Aorta (tissue), 5 donors: ENCODE data around the gene TRDMT1. TPM values are rescaled to one million over a fixed set of nuclear protein-coding genes. Genes with fewer than 3 reads are reported as not detected.

ENCODE experiments used
- ATAC-seq: fragments of 200-7000 bp; cut with Tn5 transposase; one replicate; pipeline ENCODE4 v1.9.1; 2022; ENCODE audit warnings: moderate library complexity; ENCODE audit not compliant: low FRiP score
- DNase-seq, 2 donors: peaks; one replicate each; pipeline ENCODE4 v3.0.0-alpha.2; 2020
- H3K27ac ChIP-seq, 2 donors: one replicate each; pipeline ENCODE4 v1.5.1; 2013; ENCODE audit warnings: low read length in 2 of 2, mild to moderate bottlenecking in 2 of 2, moderate library complexity in 2 of 2, control low read depth in 1 of 2, inconsistent platforms in 1 of 2, low read depth in 1 of 2
- H3K27me3 ChIP-seq, 2 donors: one replicate each; pipeline ENCODE4 v1.6.1; 2013; ENCODE audit warnings: control low read depth in 1 of 2, low read length in 1 of 2, mild to moderate bottlenecking in 1 of 2, moderate library complexity in 1 of 2; ENCODE audit not compliant: insufficient read depth in 2 of 2, control insufficient read depth in 1 of 2
- H3K36me3 ChIP-seq, 2 donors: one replicate each; pipeline ENCODE4 v1.6.1; 2013; ENCODE audit warnings: control low read depth in 1 of 2, low read length in 1 of 2, mild to moderate bottlenecking in 1 of 2; ENCODE audit not compliant: insufficient read depth in 2 of 2, control insufficient read depth in 1 of 2
- H3K4me1 ChIP-seq, 2 donors: one replicate each; pipeline ENCODE4 v1.6.1; 2013; ENCODE audit warnings: low read length in 2 of 2, control low read depth in 1 of 2, mild to moderate bottlenecking in 1 of 2, moderate library complexity in 1 of 2; ENCODE audit not compliant: insufficient read depth in 2 of 2, control insufficient read depth in 1 of 2
- H3K4me3 ChIP-seq, 2 donors: one replicate each; pipeline ENCODE4 v1.5.1; 2013; ENCODE audit warnings: low read length in 2 of 2, control low read depth in 1 of 2, mild to moderate bottlenecking in 1 of 2
- H3K9me3 ChIP-seq: one replicate; pipeline ENCODE4 v1.6.1; 2013; ENCODE audit warnings: mild to moderate bottlenecking, low read length; ENCODE audit not compliant: control insufficient read depth
- WGBS, 2 donors: extraction: QIAGEN DNeasy Blood & Tissue Kit; methylation state at CpG; one replicate each; pipeline ENCODE4 v1.1.7; 2013; 5-methylcytosine and 5-hydroxymethylcytosine counted together
- intact Hi-C, 2 donors: fragments of 100-400 bp; cut with DNase I; formaldehyde crosslinking; loops; one replicate each; pipeline versions ENCODE4 v1.14.2 to v1.15.0; 2022
- polyA plus RNA-seq, 2 donors: library from polyadenylated mRNA; stranded (reverse); fragments of 200-250 nt; gene quantifications; one replicate each; pipeline ENCODE4 v1.2.3, GENCODE V29; 2013
- total RNA-seq, 2 donors: library from RNA; stranded (reverse); fragmentation: NEBNext Ultra II Directional; extraction: Animal tissue kit (Norgen Biotek cat#: 25700); gene quantifications; one replicate each; pipeline ENCODE4 v1.2.1, GENCODE V29; 2021
- donor health status: healthy with polysubstance abuse.
- donor health status: Bipolar disorder and iron deficiency.
- donor health status: DM: no; HTN: no; CAD: no.
- donor health status: DM: no; HTN: no; CAD: no.
- donor health status: DM: yes; HTN: yes; CAD: no.

Gene TRDMT1
- total and polyA plus RNA-seq, 4 donors: 4.8 to 15.2 (median 9.3) TPM

DNA sequence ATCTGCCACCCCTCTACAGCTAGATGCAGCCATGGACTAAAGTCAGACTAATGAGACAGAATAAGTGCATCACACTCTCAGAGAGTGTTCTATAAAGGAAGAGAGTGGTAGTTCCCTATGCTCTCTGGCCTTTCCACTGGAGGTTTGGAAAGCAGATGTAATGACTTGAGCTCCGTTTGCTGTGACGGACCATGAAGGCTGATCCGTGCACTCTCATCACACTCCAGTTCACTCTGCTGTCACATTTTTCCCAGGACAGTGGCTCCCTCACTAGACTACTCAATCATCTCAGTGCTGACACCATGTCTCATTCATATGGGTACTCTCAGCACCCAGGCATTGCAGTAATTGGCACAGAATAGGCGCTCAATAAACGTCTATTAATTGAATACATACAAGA lies 20.4 kb downstream of the TRDMT1 start:
- ATAC-seq: no peak
- Histone ChIP-seq H3K27ac (peak overlapping the region in 1 of 2 donors; percentile 28), H3K4me3 (no peak overlapping the region), H3K9me3 (no peaks in the 10 kb centered on the region), H3K36me3 (no peaks in the 10 kb centered on the region), H3K27me3 (no peaks in the 10 kb centered on the region), H3K4me1 (peaks cover 0 to 2% of the 10 kb centered on the region in 2 donors)
- intact Hi-C loops: no loop called here
- no peak for DNase-seq
- 79 to 80% methylated on average over 5 of the region's 5 CpGs for WGBS, 2 donors

DNA sequence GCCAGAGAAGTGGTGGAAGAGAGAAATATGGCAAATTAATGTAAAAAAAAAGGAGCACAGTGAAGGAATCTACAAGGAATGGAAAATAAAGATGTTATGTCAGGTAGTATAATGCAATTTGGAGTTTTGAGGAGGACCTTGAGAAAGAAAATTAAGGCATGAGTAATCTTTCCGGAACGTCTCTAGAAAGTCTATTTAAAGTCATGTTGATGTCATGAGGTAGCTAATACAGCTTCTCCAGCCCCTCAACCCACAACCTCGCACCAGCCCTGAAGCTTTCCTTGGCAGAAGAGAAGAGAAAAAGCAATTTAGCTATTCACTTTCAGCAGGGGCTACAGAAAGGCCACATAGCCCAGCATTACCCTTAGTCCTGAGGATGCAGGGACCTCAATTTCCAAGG lies 22.5 kb downstream of the TRDMT1 start:
- no peaks in the 10 kb centered on the region for H3K36me3 ChIP-seq
- intact Hi-C loops: no loop called here
- H3K4me3 ChIP-seq: peak overlapping the region in 1 of 2 donors; percentile 10
- WGBS, 2 donors: 9 to 12% methylated on average over 3 of the region's 3 CpGs
- no peak overlapping the region for H3K27ac ChIP-seq
- DNase-seq (no peak), ATAC-seq (no peak)
- peaks cover 0 to 2% of the 10 kb centered on the region in 2 donors for H3K4me1 ChIP-seq
- H3K9me3 ChIP-seq: no peaks in the 10 kb centered on the region
- no peaks in the 10 kb centered on the region for H3K27me3 ChIP-seq

GRCh38 chr10:17178006-17178405 lies 23.5 kb downstream of the TRDMT1 start:
- H3K27me3 ChIP-seq: no peaks in the 10 kb centered on the region
- no peak overlapping the region for H3K4me3 ChIP-seq
- no peak overlapping the region for H3K27ac ChIP-seq
- intact Hi-C loops: no loop called here
- WGBS, 2 donors: 77 to 88% methylated on average over 1 of the region's 1 CpG
- no peaks in the 10 kb centered on the region for H3K36me3 ChIP-seq
- ATAC-seq (no peak), DNase-seq (no peak)
- H3K9me3 ChIP-seq: no peaks in the 10 kb centered on the region
- peaks cover 0 to 2% of the 10 kb centered on the region in 2 donors for H3K4me1 ChIP-seq

DNA sequence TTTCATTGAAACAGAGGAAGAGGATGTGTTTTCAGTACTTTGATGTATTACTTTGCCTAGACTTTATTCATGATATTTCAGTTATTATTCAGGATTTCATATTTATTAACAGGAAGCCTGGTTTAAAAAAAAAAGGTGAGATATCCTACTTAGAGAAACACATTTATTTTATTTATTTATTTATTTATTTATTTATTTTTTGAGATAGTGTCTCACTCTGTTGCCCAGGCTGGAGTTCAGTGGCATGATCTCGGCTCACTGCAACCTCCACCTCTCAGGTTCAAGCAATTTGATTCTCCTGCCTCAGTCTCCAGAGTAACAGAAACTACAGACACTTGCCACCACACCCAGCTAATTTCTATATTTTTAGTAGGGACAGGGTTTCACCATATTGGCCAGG lies 24.5 kb downstream of the TRDMT1 start:
- intact Hi-C loops: no loop called here
- WGBS, 2 donors: 98 to 100% methylated on average over 1 of the region's 1 CpG

DNA sequence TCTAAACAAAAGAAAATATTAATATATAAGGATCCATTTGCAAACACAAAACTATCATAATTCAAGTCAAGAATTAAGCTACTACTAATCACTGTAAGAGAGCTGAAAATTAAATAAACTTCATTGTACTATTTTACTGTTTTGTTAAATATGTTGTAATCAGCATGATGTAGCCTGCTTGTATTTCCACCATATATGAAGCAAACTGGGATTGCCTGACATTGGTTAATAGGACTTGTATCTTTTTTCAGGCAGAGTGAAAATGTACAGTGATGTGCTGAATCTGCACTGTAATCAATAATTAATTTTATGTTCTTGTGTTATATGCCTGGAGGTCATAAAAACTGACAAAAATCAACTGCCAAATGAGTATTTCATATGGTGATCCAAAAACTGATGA lies 25.4 kb downstream of the TRDMT1 start:
- no peaks in the 10 kb centered on the region for H3K9me3 ChIP-seq
- H3K27me3 ChIP-seq: no peaks in the 10 kb centered on the region
- intact Hi-C loops: no loop called here
- no peaks in the 10 kb centered on the region for H3K4me1 ChIP-seq
- no peak overlapping the region for H3K4me3 ChIP-seq
- no peaks in the 10 kb centered on the region for H3K36me3 ChIP-seq
- ATAC-seq (no peak), DNase-seq (no peak)
- H3K27ac ChIP-seq: no peak overlapping the region

More for the DNA sequence above, 24.5 kb downstream of the TRDMT1 start:
- no peaks in the 10 kb centered on the region for H3K27me3 ChIP-seq
- H3K27ac ChIP-seq: no peak overlapping the region
- no peaks in the 10 kb centered on the region for H3K36me3 ChIP-seq
- no peak for DNase-seq
- H3K9me3 ChIP-seq: no peaks in the 10 kb centered on the region
- no peak for ATAC-seq
- H3K4me1 ChIP-seq: peaks cover 0 to 2% of the 10 kb centered on the region in 2 donors
- no peak overlapping the region for H3K4me3 ChIP-seq

GRCh38 chr10:17175551-17175950 lies 25.9 kb downstream of the TRDMT1 start:
- H3K27ac ChIP-seq: peak overlapping the region in 1 of 2 donors; percentile 40
- WGBS, 2 donors: 36 to 50% methylated on average over 4 of the region's 4 CpGs
- H3K4me3 ChIP-seq: peak overlapping the region in 1 of 2 donors; percentile 64
- no peaks in the 10 kb centered on the region for H3K27me3 ChIP-seq
- intact Hi-C loops: no loop called here
- DNase-seq (no peak), ATAC-seq (no peak)
- no peaks in the 10 kb centered on the region for H3K4me1 ChIP-seq
- no peaks in the 10 kb centered on the region for H3K36me3 ChIP-seq
- no peaks in the 10 kb centered on the region for H3K9me3 ChIP-seq

GRCh38 chr10:17174626-17175025 lies 26.8 kb downstream of the TRDMT1 start:
- DNase-seq (no peak), ATAC-seq (no peak)
- Histone ChIP-seq H3K36me3 (no peaks in the 10 kb centered on the region), H3K4me3 (no peak overlapping the region), H3K27ac (no peak overlapping the region), H3K27me3 (no peaks in the 10 kb centered on the region), H3K4me1 (no peaks in the 10 kb centered on the region), H3K9me3 (no peaks in the 10 kb centered on the region)
- intact Hi-C loops: no loop called here

DNA sequence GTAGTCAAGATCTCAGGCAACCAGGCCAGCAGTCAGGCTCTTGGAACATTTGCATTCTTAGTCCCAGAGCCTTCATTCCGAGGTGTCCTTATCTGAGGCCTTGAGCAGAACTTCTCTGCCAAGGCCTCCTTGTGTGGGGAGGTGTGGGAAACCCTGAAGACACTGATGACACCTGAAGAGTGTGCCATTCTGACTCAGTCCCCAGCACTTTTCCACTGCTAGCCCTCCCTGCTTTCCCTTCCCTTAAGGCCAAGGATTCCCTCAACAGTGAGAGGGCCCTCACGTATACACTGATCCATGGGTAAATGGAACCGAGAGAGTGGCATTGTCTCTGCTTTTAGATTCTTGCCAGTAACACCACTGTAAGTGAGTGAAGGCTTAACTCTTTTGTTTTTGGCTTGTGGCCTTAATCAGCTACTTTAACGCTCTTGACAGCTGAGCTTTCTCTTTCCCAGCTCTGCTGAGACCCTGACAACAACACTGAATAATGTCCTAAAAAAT lies 30.3 kb downstream of the TRDMT1 start:
- no peaks in the 10 kb centered on the region for H3K36me3 ChIP-seq
- intact Hi-C loops: no loop called here
- H3K27ac ChIP-seq: peak overlapping the region in 1 of 2 donors; percentile 81
- peak overlapping the region in 1 of 2 donors; percentile 64 for H3K4me3 ChIP-seq
- no peaks in the 10 kb centered on the region for H3K9me3 ChIP-seq
- H3K4me1 ChIP-seq: peaks cover 0 to 5% of the 10 kb centered on the region in 2 donors
- DNase-seq (no peak), ATAC-seq (peak; percentile 71)
- no peaks in the 10 kb centered on the region for H3K27me3 ChIP-seq
- 12 to 15% methylated on average over 4 of the region's 4 CpGs for WGBS, 2 donors

DNA sequence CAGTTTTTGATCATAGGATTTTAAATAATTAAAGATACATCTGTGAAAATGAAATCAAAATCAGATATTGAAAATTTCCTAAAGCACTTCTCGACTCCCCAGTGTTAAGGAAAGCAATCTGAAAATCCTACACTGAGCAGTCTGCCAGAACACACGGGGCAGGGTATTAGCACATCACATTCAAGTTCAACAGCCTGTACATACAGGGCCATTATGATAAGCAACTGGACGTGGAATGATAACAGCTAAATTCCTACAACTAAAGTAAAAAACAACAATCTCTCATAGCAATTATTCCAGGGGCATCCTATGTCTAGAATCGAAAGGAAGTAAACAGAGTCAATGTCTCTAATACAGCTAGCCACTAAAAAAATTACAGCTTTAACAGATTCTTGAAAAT lies 31.7 kb downstream of the TRDMT1 start:
- Histone ChIP-seq H3K27me3 (no peaks in the 10 kb centered on the region), H3K36me3 (no peaks in the 10 kb centered on the region), H3K9me3 (no peaks in the 10 kb centered on the region), H3K27ac (peak overlapping the region in 1 of 2 donors; percentile 43), H3K4me1 (peaks cover 0 to 5% of the 10 kb centered on the region in 2 donors), H3K4me3 (peak overlapping the region in 1 of 2 donors; percentile 10)
- DNase-seq (no peak), ATAC-seq (peak; percentile 64)
- intact Hi-C loops: no loop called here
- 10 to 16% methylated on average over 4 of the region's 4 CpGs for WGBS, 2 donors
